Upper lobe of right lung (tissue), 1 donor: ENCODE results near the gene MYMX. TPM values are rescaled to one million over a fixed set of nuclear protein-coding genes. Genes with fewer than 3 reads are reported as not detected.
A peak's percentile ranks its signal among the peaks of the same experiment; 100 is the strongest.

Experiments
- ATAC-seq: fragments of 200-7000 bp; cut with Tn5 transposase; one replicate; pipeline ENCODE4 v1.9.1; 2020; ENCODE audit warnings: mild to moderate bottlenecking, moderate library complexity
- DNase-seq: peaks from one replicate; pipeline ENCODE4 v3.0.0-alpha.2; 2020
- H3K27ac ChIP-seq: fragments of 200-600 bp; one replicate; pipeline ENCODE4 v1.8.0; 2022
- H3K27me3 ChIP-seq: fragments of 200-600 bp; one replicate; pipeline ENCODE4 v1.8.0; 2022; ENCODE audit warnings: mild to moderate bottlenecking
- H3K36me3 ChIP-seq: fragments of 200-600 bp; one replicate; pipeline ENCODE4 v1.8.0; 2022
- H3K4me1 ChIP-seq: fragments of 200-600 bp; one replicate; pipeline ENCODE4 v1.8.0; 2022
- H3K4me3 ChIP-seq: fragments of 200-600 bp; one replicate; pipeline ENCODE4 v1.8.0; 2022; ENCODE audit warnings: mild to moderate bottlenecking
- H3K9me3 ChIP-seq: fragments of 200-600 bp; one replicate; pipeline ENCODE4 v1.8.0; 2022
- intact Hi-C: fragments of 100-400 bp; cut with DNase I; formaldehyde crosslinking; loops from one replicate; pipeline ENCODE4 v1.11.0; 2022
- total RNA-seq: library from RNA; stranded (reverse); fragmentation: NEBNext Ultra II Directional; extraction: Animal tissue kit (Norgen Biotek cat#: 25700); gene quantifications from one replicate; pipeline ENCODE4 v1.2.1, GENCODE V29; 2021
- TF ChIP-seq, protein P1 (sequence below): fragments of 200-600 bp; IDR thresholded peaks from one replicate; pipeline ENCODE4 v1.8.0; 2022; ENCODE audit warnings: antibody characterized with exemption
- donor health status: DM: no; HTN: yes; CAD: no; lungs with severe emphysema.

The MYMX gene
- total RNA-seq, 1 donor from 2014 or later: 0.52 TPM

GRCh38 chr6:44222486-44223318 lies 6.0 kb downstream of the MYMX start:
- DNase-seq: no peak
- intact Hi-C loops: no loop called here
- Histone ChIP-seq H3K27ac (peak overlapping the region; percentile 84), H3K36me3 (no peaks in the 10 kb centered on the region), H3K9me3 (no peaks in the 10 kb centered on the region), H3K4me1 (peaks cover 66% of the 10 kb centered on the region), H3K4me3 (peak overlapping the region; percentile 71), H3K27me3 (no peaks in the 10 kb centered on the region)
- TF ChIP-seq, protein P1, sequence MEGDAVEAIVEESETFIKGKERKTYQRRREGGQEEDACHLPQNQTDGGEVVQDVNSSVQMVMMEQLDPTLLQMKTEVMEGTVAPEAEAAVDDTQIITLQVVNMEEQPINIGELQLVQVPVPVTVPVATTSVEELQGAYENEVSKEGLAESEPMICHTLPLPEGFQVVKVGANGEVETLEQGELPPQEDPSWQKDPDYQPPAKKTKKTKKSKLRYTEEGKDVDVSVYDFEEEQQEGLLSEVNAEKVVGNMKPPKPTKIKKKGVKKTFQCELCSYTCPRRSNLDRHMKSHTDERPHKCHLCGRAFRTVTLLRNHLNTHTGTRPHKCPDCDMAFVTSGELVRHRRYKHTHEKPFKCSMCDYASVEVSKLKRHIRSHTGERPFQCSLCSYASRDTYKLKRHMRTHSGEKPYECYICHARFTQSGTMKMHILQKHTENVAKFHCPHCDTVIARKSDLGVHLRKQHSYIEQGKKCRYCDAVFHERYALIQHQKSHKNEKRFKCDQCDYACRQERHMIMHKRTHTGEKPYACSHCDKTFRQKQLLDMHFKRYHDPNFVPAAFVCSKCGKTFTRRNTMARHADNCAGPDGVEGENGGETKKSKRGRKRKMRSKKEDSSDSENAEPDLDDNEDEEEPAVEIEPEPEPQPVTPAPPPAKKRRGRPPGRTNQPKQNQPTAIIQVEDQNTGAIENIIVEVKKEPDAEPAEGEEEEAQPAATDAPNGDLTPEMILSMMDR: no peak
- no peak for ATAC-seq

GRCh38 chr6:44223319-44224028 lies 6.7 kb downstream of the MYMX start, which contains the start of gene SLC29A1:
TSS of gene SLC29A1 (plus strand) at chr6:44223595. CDS start at chr6:44227314, 3,719 bp downstream.
- DNase-seq: peak; percentile 91
- no peaks in the 10 kb centered on the region for H3K36me3 ChIP-seq
- H3K9me3 ChIP-seq: no peaks in the 10 kb centered on the region
- peak within 1 kb of the TSS; percentile 71 for H3K4me3 ChIP-seq
- H3K4me1 ChIP-seq: peaks cover 58% of the 10 kb centered on the region
- peak; percentile 67 for ATAC-seq
- intact Hi-C loops: no loop called here
- H3K27me3 ChIP-seq: no peaks in the 10 kb centered on the region
- TF ChIP-seq, protein P1: no peak
- peak within 1 kb of the TSS; percentile 84 for H3K27ac ChIP-seq

- peaks cover 51% of the 10 kb centered on the region for H3K4me1 ChIP-seq
- no peak overlapping the region for H3K27ac ChIP-seq
- intact Hi-C loops: no loop called here
- ATAC-seq (no peak), DNase-seq (no peak)
- H3K36me3 ChIP-seq: peaks cover under 1% of the 10 kb centered on the region
- H3K9me3 ChIP-seq: no peaks in the 10 kb centered on the region
- H3K4me3 ChIP-seq: peak overlapping the region; percentile 71
- TF ChIP-seq, protein P1: no peak
- no peaks in the 10 kb centered on the region for H3K27me3 ChIP-seq
These were observed 7.6 kb downstream of the MYMX start for GRCh38 chr6:44224029-44224964.

GRCh38 chr6:44224965-44225305 lies 8.2 kb downstream of the MYMX start:
- Histone ChIP-seq H3K36me3 (peaks cover 6% of the 10 kb centered on the region), H3K27me3 (no peaks in the 10 kb centered on the region), H3K4me1 (peaks cover 51% of the 10 kb centered on the region), H3K4me3 (no peak overlapping the region), H3K9me3 (no peaks in the 10 kb centered on the region), H3K27ac (no peak overlapping the region)
- DNase-seq: no peak
- no peak for ATAC-seq
- intact Hi-C loops: no loop called here
- TF ChIP-seq, protein P1: no peak

DNA sequence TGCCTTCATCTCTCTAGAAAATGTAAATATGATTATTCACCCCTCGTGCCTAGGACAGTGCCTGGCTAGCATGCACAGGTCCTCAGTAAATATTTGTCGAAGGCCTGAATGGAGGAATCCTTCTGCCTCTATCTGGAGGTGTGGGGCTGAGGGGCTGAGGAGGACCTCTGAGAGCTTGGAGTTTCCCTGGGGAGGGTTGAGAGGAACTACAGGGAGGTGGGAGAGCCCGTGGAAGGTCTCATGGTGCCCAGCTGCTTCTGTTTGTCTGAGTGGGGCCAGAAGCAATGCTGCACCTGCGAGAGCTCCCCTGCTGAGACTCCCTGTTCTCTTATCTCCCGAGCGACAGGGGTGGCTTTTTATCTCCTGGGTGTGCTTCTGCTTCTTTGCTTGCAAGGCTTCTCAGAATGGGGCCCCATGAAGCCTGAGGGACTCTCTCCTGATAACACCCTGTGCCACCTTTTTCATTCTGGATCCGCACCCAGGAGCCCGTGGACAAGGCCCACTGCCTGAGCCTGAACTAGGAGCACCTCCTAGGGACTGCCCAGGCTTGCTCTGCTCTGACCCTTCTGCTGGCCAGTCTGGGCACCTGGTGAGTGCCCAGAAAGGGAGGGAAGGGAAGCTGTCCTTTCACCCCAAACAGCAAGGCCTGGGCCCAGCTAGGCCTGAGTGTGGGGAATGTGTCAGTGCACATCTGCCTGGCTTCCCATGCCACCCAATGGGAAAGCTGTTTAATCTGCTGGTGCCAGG lies 9.0 kb downstream of the MYMX start:
- Histone ChIP-seq H3K4me1 (peaks cover 45% of the 10 kb centered on the region), H3K27ac (peak overlapping the region; percentile 11), H3K27me3 (no peaks in the 10 kb centered on the region), H3K9me3 (no peaks in the 10 kb centered on the region), H3K36me3 (peaks cover 12% of the 10 kb centered on the region), H3K4me3 (no peak overlapping the region)
- TF ChIP-seq, protein P1: no peak
- ATAC-seq: no peak
- DNase-seq: no peak
- intact Hi-C loops: no loop called here
